ENCODE data around the gene TNFAIP8L1. TPM values are rescaled to one million over a fixed set of nuclear protein-coding genes. Genes with fewer than 3 reads are reported as not detected.

TNFAIP8L1 gene
- total RNA-seq: 1.4 and 2.3 TPM in 2 replicates

GRCh38 chr19:4638828-4639530 lies at the start of gene TNFAIP8L1:
TSS of gene TNFAIP8L1 (plus strand) at chr19:4639516. CDS start at chr19:4651870, 12,354 bp downstream.

DNA sequence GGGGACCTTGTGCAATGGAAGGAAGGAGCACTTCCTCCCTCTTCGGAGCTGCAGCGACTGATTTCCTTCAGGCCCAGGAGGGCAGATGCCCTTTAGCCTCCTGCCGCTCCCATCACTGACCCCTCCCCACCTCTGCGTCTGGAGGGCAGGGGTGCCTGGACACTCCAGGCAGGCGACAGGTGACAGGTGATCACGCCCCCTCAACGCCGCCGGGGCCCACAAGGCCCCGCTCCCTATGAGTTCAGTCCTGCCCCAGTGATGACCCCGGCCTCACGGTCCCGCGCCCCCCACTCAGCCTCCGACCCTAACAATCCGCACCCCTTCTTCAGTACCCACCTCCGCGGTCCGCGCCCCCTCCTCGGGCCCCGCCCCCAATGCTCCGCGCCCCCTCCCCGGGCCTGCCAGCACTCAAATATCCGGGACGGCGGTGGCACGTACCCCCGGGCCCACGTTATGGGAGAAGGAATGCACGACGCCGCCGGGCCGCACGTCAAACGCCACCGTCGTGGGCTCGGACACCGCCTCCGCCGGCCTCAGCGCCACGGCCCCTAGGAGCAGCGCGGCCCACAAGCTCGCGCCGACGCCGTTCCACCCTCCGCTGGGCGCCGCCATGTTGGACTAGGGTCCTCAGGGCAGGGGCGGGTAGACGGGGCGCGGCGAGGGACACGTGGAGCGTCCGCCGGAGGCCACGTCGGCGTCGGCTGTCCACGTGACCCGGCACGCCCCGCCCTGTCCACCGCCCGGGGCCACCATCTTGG lies 30.6 kb downstream of the TNFAIP8L1 start, which contains the start of gene MYDGF:
MYDGF (minus strand) TSS at position 620 of the 758 bp plus-strand sequence; CDS start at position 612, 8 bp downstream.

Other genes starting within 250 kb of the TNFAIP8L1 start
- gene SH3GL1, start 239.0 kb upstream of the TNFAIP8L1 start, total RNA-seq: 91.9 and 118 TPM in 2 replicates
- gene CHAF1A, start 236.9 kb upstream of the TNFAIP8L1 start, total RNA-seq: 2.1 and 21.8 TPM in 2 replicates
- 86.0 and 145 TPM in 2 replicates for gene UBXN6, start 181.7 kb upstream of the TNFAIP8L1 start, total RNA-seq
- gene HDGFL2, start 167.2 kb upstream of the TNFAIP8L1 start, total RNA-seq: 58.8 and 71.7 TPM in 2 replicates
- 0.47 and 3.7 TPM in 2 replicates for gene PLIN4, start 121.0 kb upstream of the TNFAIP8L1 start, total RNA-seq
- gene PLIN5, start 104.3 kb upstream of the TNFAIP8L1 start, total RNA-seq: 1.1 TPM in 1 of 2 replicates, not detected in the other
- gene LRG1, start 99.5 kb upstream of the TNFAIP8L1 start, total RNA-seq: 0.23 and 2.4 TPM in 2 replicates
- 4.9 and 7.1 TPM in 2 replicates for gene SEMA6B, start 79.8 kb upstream of the TNFAIP8L1 start, total RNA-seq
- 71.8 and 118 TPM in 2 replicates for gene MYDGF, start 30.8 kb downstream of the TNFAIP8L1 start, total RNA-seq
- 35.9 and 54.5 TPM in 2 replicates for gene DPP9, start 84.3 kb downstream of the TNFAIP8L1 start, total RNA-seq
- 10.6 and 11.1 TPM in 2 replicates for gene FEM1A, start 152.2 kb downstream of the TNFAIP8L1 start, total RNA-seq
- 3.0 and 4.3 TPM in 2 replicates for gene TICAM1, start 192.2 kb downstream of the TNFAIP8L1 start, total RNA-seq
- gene PLIN3, start 228.2 kb downstream of the TNFAIP8L1 start, total RNA-seq: 94.8 and 97.3 TPM in 2 replicates

Data from pericardium fibroblast (primary cell).